ENCODE measurements around the gene AMPD2.
"Not testable (repeated sequence)": the region's sequence is repeated elsewhere in the genome, so short reads cannot be mapped to it uniquely, and the experiment has no call there.

The AMPD2 gene

DNA sequence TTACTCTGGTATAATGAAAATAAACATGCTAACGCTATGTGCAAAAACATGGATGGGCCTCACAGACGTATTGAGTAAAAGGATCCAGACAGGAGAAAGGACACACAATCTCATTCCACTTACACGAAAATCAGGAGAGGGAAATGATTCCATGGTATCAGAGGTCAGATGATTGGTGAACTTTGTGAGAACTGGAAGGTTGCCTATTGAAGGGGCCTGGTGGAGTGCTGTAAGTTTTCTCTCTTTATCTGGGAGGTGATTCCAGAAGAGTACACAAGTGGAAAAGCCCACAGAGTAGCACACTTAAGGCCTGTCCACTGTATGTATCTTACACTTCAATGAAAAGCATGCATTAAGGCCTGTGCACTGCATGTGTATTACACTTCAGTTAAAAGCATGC lies 57.8 kb downstream of the AMPD2 start:
- no peak overlapping the region for H3K4me3 ChIP-seq (ENCODE audit: low read depth, low read length)
- in situ Hi-C loops (cut with HindIII; ENCODE audit: low sequenced_read_pairs) = no loop called here
- TF ChIP-seq, protein P1, sequence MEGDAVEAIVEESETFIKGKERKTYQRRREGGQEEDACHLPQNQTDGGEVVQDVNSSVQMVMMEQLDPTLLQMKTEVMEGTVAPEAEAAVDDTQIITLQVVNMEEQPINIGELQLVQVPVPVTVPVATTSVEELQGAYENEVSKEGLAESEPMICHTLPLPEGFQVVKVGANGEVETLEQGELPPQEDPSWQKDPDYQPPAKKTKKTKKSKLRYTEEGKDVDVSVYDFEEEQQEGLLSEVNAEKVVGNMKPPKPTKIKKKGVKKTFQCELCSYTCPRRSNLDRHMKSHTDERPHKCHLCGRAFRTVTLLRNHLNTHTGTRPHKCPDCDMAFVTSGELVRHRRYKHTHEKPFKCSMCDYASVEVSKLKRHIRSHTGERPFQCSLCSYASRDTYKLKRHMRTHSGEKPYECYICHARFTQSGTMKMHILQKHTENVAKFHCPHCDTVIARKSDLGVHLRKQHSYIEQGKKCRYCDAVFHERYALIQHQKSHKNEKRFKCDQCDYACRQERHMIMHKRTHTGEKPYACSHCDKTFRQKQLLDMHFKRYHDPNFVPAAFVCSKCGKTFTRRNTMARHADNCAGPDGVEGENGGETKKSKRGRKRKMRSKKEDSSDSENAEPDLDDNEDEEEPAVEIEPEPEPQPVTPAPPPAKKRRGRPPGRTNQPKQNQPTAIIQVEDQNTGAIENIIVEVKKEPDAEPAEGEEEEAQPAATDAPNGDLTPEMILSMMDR (IDR thresholded peaks at IDR 0.05; ENCODE audit: low read depth, low read length, missing control alignments) = no peak
- no peak for DNase-seq (ENCODE audit: low read depth)

DNA sequence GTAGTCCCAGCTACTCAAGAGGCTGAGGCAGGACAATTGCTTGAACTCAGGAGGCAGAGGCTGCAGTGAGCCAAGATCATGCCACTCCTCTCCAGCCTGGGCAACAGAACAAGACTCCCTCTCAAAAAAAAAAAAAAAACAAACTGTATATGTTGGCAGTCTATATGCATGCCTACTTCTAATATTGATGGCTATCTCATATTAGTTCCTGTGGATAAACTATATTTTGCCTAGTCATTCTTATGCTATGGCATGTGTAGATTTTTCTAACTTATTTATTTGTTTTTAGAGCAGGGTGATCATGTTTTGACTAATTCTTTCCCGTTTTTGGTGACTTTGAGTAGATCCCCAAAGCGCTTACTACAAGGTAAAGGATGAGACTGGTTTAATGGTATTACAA lies 59.0 kb downstream of the AMPD2 start:
- H3K4me3 ChIP-seq (ENCODE audit: low read depth, low read length); DNase-seq (ENCODE audit: low read depth); in situ Hi-C loops (cut with HindIII; ENCODE audit: low sequenced_read_pairs): not testable (repeated sequence)
